ENCODE results near the gene FAM114A1.
"Not testable (repeated sequence)": the region's sequence is repeated elsewhere in the genome, so short reads cannot be mapped to it uniquely, and the experiment has no call there.

Gene FAM114A1

DNA sequence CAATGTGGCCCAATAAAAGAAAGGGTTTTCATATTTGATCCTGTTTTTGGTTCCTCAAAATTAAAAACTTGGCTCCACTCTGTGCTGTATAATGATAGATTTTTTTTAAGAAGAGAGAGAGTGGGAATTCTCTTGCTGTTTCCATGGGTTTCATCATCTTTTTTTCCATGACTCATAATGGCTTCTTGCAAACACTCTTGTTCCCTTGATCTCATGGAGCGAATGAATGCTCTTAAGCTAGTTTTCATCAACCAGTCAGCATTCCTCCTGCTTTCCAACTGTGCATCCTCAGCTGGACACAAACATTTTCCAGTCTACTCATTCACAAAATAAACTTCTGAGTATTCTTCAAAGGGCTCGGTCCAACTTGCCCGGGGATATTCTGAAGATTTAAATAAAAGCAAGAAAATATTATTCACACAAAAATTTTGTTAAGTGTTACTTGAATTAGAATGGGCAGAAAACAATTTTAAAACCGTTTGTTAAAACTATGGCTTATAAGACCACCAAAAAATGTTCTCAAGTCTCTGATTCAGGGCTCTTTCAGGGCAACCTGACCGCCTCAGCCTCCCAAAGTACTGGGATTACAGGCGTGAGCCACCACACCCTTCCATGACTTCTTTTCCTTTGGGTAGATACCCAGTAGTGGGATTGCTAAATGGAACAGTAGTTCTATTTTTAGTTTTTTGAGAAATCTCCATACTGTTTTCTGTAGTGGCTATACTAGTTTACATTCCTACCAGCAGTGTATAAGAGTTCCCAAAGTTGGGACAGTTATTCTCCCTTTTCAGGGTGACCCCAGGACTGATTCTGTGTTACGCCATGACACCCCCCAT lies 99.9 kb downstream of the FAM114A1 start:
- DNase-seq (ENCODE audit: low spot score): no peak

DNA sequence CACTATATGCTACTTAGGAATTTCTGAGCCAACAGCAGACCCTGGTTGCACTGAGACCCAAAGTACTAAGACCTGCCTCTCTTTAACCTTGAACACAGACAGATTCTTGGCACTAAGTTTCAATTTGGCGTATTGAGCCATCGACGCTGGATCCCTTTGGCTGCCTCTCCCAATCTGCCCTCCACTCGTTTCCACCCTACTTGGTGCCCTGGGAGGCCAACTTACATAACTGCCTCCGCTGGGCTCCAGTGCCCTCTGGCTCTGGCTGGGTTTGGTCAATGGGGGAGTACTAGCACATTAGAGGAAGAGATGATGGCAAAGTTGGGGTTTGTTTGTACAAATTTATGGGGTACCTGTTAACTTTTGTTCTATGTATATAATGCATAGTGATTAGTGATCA lies 101.1 kb downstream of the FAM114A1 start:
- DNase-seq (ENCODE audit: low spot score): no peak

DNA sequence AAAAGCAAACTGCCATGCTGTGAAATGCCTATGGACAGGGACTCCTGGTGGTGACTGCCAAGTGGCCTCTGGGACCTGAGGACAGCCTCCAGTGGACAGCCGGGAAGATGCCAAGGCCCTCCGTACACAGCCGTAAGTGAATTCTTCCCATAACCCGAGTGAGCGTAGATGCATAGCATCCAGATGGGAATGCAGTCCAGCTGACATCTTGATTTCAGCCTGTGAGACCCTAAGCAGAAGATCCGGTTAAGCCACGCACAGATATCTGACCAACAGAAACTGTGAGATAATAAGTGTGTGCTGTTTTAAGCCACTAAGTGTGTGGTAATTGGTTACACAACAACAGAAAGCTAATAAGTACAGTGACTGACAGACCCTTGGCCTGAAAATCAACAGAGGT lies 108.7 kb downstream of the FAM114A1 start:
- DNase-seq (ENCODE audit: low spot score): peak; percentile 25

DNA sequence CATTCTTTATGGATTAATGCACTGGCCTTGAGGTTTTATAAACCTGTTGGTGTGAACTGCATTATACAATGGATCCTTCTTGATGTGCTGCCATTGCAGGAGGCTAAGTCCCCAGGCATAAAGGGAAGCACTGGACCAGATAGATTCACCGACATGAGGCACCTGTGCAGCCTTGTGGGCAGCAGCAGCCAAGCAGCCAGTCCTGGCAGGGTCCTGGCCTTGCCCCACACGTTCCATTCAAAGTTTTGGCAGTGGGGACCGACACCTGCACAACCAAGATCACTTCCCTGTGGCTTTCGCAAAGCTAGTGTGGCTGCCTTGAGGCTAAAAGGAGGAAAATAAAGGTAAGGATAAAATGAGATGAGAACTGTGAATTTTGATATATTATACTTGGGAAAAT lies 111.5 kb downstream of the FAM114A1 start:
- DNase-seq (ENCODE audit: low spot score): no peak

DNA sequence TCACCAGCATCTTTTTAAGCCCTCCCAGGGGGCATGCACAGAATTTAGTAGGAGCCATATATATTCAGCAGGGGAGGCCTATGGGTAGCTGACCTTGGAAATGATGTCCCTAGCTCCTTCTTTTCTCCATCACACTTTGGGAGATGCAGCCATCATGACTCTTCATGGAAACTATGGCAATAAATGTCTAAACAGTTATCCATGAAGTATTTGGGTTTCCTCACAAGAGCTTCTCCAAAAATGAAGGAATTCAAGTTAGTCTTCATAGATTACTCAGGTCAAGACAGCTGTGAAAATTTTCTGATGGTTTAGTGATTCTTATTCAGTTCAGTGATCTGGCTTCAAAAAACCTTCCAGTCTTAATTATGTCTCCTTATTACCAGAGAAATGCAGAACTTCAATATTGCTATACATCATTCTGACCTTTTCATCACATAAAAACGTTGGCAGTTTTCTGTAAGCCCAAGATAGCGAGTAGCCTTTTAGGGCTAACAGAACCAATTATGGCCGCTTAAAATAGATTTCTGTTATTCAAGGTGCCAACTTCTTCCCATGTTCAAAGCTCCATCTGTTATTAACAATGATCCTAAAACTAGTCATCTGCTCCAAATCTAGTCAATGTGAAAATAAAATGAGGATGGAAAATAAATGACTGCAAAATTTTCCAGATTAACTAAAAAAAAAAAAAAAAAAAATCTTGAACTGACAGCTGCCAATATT lies 112.1 kb downstream of the FAM114A1 start:
- no peak for DNase-seq (ENCODE audit: low spot score)

DNA sequence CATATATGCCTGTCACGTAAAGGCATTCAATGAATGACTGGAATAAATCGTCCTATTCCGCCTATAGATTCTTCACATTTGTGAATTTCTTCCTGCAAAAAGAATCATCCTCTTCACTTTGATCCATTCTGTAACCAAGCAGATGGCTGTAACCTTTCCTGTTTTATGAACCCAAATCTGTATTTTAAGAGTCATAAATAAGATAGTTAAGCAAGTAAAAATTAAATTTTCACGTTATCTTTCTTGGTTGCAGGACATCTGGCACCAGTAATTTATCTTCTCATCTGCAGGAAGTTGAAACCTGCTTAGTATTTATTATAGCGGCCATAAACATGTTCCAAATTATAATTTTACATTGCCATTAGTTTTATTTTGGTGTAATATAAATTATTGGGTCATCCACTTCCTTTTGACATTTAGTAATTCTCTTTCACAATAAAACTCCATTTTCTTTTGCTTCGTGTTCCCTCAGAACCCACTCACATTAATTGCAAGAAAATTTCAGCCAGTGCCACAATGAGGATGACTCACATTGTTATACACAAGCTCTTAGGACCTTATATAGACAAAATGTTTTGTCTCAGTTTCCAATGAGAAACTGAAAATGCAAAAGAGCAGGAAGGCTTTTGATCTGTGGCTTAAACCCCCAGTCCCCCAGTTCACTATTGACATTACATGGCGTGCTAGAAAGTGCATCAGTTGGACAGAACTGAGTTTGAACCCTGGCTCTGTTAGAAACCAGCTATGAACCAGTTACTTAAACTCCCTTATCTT lies 113.5 kb downstream of the FAM114A1 start:
- DNase-seq (ENCODE audit: low spot score): peak; percentile 82

DNA sequence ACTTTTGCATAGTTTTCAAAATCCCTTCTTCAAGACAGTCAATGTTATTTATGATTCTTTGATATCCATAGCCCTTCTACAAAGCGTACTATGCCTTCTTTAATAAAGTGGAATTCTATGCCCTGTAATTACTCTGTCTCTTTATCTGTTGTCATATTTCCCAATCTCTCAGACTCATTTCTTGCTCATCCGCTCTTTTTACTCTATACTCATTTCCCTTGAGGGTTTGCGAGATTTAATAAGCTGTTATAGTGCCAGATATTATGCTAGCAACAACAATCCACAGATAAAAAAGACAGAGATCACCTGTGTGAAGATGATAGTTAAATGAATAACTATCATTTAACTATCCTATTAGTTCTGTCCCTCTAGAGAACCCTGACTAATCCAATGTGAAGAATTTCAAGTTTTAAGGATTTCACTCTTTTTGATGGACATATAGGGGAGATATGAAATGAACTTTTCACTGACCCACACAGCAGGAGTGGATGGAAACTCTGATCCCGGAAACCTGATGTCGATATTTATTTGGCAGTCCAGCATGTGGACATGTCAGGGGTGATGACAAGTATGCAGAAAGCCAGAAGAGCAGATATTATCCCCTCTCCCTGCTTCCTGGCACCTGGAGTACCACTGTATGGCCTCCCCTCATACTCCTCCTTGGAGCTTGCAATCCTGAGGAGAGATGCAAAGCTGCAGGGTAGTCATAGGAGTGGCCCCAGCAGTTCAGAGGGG lies 114.9 kb downstream of the FAM114A1 start:
- DNase-seq (ENCODE audit: low spot score): peak; percentile 38

DNA sequence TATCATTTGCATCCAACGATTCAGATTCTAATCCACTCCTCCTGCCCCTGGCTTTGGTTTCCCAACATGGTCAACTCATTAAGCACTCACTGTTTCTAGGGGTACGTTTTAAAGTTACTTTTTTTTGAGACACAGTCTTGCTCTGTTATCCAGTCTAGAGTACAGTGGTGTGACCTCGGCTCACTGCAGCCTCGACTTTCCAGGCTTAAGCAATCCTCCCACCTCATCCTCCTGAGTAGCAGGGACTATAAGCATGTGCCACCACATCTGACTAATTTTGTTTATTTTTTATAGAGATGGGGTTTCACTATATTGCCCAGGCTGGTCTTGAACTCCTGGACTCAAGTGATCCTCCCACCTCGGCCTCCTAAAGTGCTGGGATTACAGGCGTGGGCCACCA lies 115.7 kb downstream of the FAM114A1 start:
- DNase-seq (ENCODE audit: low spot score): no peak

DNA sequence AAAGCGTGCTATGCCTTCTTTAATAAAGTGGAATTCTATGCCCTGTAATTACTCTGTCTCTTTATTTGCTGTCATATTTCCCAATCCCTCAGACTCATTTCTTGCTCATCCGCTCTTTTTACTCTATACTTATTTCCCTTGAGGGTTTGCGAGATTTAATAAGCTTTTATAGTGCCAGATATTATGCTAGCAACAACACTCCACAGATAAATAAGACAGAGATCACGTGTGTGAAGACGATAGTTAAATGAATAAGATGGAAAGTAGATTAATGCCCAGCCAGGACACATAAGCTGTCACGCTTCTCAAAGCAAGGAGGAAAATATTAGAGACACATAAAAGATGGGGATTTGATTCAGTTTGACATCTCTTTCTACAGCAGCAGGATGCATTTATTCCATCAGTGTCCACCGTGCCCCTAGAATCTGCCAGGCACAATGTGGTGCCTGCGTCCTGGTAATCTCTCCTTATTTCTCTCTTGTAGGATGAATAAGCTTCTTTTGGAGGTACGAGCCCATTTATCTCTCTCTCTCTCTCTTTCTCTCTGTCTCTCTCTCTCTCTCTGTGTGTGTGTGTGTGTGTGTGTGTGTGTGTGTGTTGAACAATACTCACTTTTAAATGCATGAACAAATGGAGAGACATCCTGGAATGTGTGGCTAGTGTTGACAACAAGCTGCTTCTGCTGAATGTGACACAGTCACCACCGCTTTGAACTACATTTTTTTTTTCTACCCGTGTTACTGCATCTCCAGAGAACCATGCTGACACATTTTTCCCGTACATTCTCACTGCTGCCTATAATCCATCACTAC lies 116.4 kb downstream of the FAM114A1 start:
- peak; percentile 22 for DNase-seq (ENCODE audit: low spot score)

DNA sequence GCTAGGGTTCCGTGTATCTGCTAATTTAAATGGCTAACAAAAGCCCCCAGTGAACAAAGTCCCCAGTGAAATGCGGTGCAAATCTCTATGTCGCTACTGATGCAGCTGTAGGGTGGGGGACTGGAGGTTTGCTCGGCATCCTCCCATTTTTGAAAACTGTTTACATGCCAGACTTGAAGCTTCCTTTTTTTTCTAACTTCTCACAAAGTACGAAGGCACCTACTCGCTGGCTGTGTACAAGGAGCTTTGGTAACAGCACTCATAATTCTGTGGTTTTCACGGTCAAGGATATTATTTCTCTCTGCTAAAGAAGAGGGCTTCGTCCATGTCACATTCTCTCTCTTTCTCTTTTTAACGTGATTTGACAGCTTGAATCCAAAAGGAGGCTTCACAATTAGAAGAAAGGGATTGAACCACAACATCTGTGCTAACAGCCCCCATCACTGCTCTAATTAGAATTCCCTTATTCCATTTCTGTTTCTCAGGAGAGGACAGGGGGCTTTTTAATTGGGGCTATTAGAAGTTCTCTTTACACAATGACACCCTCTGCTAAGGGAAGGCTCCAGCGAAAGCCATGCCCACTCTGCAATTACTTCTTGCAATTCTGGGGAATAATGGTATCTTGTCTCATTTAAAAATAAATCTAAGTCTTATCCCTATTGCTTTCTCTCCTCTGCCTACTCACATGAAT lies 117.9 kb downstream of the FAM114A1 start:
- DNase-seq (ENCODE audit: low spot score): no peak

DNA sequence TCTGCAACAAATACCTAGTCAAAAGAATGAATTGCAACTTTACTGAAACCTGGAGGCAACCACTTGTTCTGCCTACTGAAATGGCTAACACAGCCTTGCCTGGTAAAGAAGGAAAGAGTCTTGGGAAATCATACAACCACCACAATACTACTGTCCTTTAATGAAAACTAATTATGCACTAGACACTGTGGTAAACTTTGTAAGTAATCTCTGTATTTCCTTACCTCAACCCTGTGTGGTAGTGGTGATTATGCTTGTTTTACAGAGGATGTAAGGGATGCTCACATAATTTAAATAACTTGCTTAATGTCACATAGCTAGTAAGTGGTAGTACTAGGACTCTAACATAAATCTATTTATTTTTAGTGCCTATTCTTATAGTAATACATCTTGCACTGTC lies 119.9 kb downstream of the FAM114A1 start:
- no peak for DNase-seq (ENCODE audit: low spot score)

DNA sequence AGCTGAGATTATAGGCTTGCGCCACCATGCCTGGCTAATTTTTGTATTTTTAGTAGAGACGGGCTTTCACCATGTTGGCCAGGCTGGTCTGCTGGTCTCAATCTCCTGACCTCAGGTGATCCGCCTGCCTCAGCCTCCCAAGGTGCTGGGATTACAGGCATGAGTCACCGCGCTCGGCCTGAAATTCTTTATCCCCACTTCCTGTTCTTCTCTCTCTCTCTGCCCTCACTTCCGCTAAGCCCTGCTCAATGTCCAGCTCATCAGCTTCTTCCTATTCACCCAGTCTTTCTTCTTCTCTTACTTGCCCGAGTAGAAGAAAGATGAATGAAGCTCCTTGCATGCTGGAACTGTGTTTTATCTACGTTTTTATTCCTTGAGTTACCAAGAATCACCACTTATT lies 120.7 kb downstream of the FAM114A1 start:
- not testable (repeated sequence) for DNase-seq (ENCODE audit: low spot score)

DNA sequence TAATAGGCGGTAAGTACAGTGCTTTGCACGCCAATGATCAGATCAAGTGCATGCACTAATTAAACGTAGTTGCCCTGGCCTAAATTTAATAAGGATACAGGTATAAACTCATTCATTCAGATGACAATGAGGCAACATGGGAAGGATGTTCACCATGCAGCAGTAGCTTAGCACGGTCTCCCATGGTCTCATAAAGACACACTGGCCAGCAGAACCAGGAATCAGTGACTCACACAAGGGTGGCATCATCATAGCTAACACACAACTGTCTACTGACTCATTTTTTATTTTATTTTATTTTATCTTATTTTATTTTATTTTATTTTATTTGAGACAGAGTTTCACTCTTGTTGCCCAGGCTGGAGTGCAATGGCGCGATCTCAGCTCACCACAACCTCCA lies 121.9 kb downstream of the FAM114A1 start:
- DNase-seq (ENCODE audit: low spot score): no peak

DNA sequence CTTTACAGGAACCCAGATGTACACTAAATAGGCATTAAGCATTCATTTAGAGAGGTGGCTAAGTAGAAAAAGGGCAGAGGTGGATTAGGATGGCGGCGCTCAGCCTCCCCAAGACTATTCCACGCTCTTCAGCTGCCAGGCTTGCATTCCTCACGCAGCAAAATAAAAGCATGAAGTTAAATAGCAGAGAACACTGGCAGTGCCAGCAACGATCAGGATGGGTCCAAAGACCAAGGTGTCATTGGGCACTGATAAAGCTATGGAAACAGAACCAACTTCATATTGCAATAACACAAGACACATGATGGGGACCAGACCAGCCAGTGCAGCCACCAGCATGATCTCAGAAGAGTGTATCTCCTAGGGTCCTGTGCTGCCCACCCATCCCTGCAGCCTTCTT lies 122.6 kb downstream of the FAM114A1 start:
- no peak for DNase-seq (ENCODE audit: low spot score)

DNA sequence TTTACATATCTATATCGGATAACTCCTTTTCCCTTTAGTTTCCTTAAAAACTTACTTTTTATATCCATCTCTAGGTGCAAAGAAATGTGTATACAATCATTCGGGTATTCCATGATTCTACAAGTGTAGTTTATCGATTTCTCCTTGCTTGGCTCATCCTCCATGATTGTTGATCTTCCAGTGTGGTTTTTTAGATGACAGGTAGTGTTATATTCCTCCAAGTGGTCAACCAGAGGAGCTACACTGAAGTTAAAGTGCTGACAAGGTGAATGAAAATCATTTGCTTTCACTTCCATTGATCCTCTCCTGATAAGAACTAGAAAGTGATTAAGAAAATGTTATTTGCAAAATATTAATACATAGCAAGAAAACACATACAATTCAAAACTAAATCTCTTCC lies 126.1 kb downstream of the FAM114A1 start:
- DNase-seq (ENCODE audit: low spot score): peak; percentile 11

DNA sequence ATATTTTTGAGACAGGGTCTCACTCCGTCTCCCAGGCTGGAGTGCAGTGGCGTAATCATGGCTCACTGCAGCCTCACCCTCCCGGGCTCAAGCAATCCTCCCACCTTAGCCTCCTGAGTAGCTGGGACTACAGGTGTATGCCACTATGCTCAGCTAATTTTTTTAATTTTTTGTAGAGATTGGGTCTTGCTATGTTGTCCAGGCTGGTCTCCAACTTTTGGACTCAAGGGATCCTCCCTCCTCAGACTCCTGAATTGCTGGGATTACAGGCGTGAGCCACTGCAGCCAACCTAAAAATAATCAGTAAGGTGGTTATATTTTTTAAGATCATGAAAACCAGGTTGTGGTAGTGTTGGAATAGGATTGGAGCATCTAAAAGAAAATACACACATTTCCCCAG lies 126.5 kb downstream of the FAM114A1 start:
- DNase-seq (ENCODE audit: low spot score): no peak
